IPS DF 4.7 (cell line): ENCODE results near the gene LAMP1.
"Not testable (repeated sequence)": the region's sequence is repeated elsewhere in the genome, so short reads cannot be mapped to it uniquely, and the experiment has no call there.

Source experiments
- DNase-seq: peaks from one replicate; pipeline ENCODE4 v3.0.0-alpha.2; 2013; ENCODE audit warnings: low spot score; ENCODE audit errors: extremely low read depth

Gene LAMP1

GRCh38 chr13:113327391-113327765, 30.3 kb downstream of the LAMP1 start:
- DNase-seq: no peak

GRCh38 chr13:113327766-113328471, 30.9 kb downstream of the LAMP1 start:
- DNase-seq: no peak

GRCh38 chr13:113328851-113329250, 31.8 kb downstream of the LAMP1 start:
- DNase-seq: no peak

GRCh38 chr13:113329656-113330312, 32.7 kb downstream of the LAMP1 start:
- DNase-seq: no peak

- DNase-seq: no peak
These were observed 35.6 kb downstream of the LAMP1 start for GRCh38 chr13:113332615-113333014.

GRCh38 chr13:113333076-113333475, 36.0 kb downstream of the LAMP1 start:
- DNase-seq: no peak

GRCh38 chr13:113337556-113337955, 40.5 kb downstream of the LAMP1 start:
- DNase-seq: peak; percentile 44

- DNase-seq: no peak
These were observed 40.9 kb downstream of the LAMP1 start for GRCh38 chr13:113337976-113338375.

- no peak for DNase-seq
These were observed 41.4 kb downstream of the LAMP1 start for GRCh38 chr13:113338451-113338850.

- no peak for DNase-seq
These were observed 46.0 kb downstream of the LAMP1 start for GRCh38 chr13:113342820-113343691.

GRCh38 chr13:113343692-113343968, 46.6 kb downstream of the LAMP1 start:
- no peak for DNase-seq

GRCh38 chr13:113345486-113345885, 48.4 kb downstream of the LAMP1 start:
- no peak for DNase-seq

GRCh38 chr13:113347736-113348225, 50.7 kb downstream of the LAMP1 start:
- not testable (repeated sequence) for DNase-seq

- DNase-seq: no peak
These were observed 51.6 kb downstream of the LAMP1 start for GRCh38 chr13:113348591-113348990.

- DNase-seq: no peak
These were observed 52.0 kb downstream of the LAMP1 start for GRCh38 chr13:113349050-113349449.

- DNase-seq: no peak
These were observed 52.5 kb downstream of the LAMP1 start for GRCh38 chr13:113349491-113349890.

GRCh38 chr13:113350065-113350937, 53.3 kb downstream of the LAMP1 start:
- no peak for DNase-seq

GRCh38 chr13:113350938-113351335, 53.9 kb downstream of the LAMP1 start:
- no peak for DNase-seq

- no peak for DNase-seq
These were observed 54.5 kb downstream of the LAMP1 start for GRCh38 chr13:113351514-113352026.

GRCh38 chr13:113353254-113353653, 56.2 kb downstream of the LAMP1 start:
- DNase-seq: no peak
